ENCODE data around the gene ST3GAL6. TPM values are rescaled to one million over a fixed set of nuclear protein-coding genes. Genes with fewer than 3 reads are reported as not detected.

Gene ST3GAL6
- polyA plus RNA-seq, 3 donors = 74.7 to 85.2 (median 77.0) TPM

DNA sequence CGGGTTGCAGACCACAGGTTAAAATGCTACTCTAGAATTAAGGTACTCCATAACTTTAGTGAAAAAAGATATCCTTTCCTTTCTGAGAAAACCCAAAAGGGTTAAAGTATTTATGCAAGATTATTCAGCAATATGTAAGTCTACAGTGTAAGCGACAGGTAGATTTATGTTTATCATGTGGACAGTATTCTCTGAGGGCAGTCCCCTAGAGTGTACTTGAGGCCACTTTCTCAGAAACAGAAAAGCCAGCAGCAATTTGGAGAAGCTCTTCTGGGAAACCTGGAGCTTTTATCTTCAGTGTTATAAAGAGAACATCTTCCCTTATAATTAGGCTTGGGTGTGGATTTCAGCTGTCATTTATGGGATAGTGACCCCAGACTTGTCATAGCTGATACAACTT, 8.9 kb downstream of the ST3GAL6 start:
- no peak for DNase-seq (ENCODE audit: low read depth in 3 of 3, low spot score in 2 of 3)

- DNase-seq (ENCODE audit: low read depth in 3 of 3, low spot score in 2 of 3) = no peak
Observed at GRCh38 chr3:98775459-98776139, 12.5 kb downstream of the ST3GAL6 start.

DNA sequence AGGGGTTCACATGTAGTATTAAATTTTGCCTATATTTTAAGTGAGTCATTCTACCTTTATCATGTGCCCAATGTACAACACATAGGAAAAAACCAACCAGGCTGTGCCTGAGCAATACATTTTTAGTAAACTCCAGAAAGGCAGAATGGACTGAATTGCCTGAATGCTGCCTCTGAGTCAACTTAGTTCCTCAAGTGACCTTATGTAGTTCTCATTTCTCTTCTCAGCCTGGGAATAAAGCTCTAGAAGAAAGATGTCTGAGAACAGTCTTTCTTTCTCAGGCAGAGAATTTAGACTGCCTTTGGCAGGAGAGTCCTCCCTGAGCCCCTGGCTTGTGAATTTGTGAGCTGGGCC, 13.0 kb downstream of the ST3GAL6 start:
- no peak for DNase-seq (ENCODE audit: low read depth in 3 of 3, low spot score in 2 of 3)

GRCh38 chr3:98777286-98777685, 14.1 kb downstream of the ST3GAL6 start:
- DNase-seq (ENCODE audit: low read depth in 3 of 3, low spot score in 2 of 3) = no peak

GRCh38 chr3:98777801-98778220, 14.7 kb downstream of the ST3GAL6 start:
- DNase-seq (ENCODE audit: low read depth in 3 of 3, low spot score in 2 of 3) = no peak

DNA sequence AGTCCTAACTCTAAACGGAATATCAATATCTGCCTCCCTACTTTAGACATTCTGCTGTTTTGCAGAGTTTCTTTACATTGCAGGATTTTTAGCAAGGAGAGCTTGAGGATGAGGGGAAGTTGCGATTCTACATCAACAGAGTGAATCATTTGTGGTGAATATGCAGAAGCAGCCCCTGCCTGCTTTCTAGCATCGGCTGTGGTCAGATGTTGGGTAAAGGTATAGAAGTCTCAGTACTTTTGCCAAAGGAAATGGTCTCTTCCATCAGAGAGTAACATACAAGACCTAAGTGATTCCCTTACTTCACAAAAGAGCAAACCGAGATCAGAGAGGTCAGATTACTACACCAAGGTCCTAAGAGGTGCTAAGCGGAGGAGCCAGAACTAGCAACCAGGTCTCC, 15.2 kb downstream of the ST3GAL6 start:
- DNase-seq (ENCODE audit: low read depth in 3 of 3, low spot score in 2 of 3) = no peak

- no peak for DNase-seq (ENCODE audit: low read depth in 3 of 3, low spot score in 2 of 3)
Observed at GRCh38 chr3:98778852-98779413, 15.8 kb downstream of the ST3GAL6 start.

DNA sequence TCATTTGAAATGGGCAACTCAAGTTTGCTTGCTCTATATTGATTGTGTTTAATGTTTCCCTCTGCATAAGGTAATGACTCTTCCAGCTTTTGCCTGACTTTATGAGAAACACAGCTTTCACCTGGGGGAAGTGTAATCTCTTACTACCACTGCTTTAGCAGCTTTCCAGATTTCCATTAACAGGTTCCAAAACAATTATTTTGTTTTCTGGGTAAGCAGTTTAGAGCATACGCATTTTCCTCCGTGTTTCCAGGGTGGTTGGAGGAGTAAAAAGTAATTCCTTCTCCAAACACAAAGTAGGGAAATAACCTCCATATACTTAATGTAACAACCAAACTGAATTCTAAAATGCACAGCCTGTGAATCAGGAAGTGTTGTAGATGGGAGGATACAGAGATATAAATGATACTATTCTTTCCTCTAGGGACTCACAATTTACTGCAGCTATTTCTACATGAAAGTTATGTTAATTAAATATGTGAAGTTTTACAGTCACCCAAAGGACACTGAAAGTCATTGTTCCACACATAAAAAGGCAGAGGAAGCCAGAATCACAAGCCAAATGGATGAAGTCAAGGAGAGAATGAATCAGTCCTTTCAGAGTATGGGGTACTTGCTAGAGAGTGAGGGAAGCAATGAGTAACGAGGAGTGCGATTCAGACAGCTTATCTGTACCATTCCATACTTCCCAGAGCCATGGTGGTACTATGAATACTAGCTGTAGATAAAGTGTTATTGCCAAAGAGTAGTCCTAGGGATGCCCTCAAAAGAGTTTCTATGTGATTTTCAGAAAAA, 16.6 kb downstream of the ST3GAL6 start:
- DNase-seq (ENCODE audit: low read depth in 3 of 3, low spot score in 2 of 3) = no peak

- DNase-seq (ENCODE audit: low read depth in 3 of 3, low spot score in 2 of 3) = no peak
Observed at GRCh38 chr3:98780343-98780742, 17.2 kb downstream of the ST3GAL6 start.

DNA sequence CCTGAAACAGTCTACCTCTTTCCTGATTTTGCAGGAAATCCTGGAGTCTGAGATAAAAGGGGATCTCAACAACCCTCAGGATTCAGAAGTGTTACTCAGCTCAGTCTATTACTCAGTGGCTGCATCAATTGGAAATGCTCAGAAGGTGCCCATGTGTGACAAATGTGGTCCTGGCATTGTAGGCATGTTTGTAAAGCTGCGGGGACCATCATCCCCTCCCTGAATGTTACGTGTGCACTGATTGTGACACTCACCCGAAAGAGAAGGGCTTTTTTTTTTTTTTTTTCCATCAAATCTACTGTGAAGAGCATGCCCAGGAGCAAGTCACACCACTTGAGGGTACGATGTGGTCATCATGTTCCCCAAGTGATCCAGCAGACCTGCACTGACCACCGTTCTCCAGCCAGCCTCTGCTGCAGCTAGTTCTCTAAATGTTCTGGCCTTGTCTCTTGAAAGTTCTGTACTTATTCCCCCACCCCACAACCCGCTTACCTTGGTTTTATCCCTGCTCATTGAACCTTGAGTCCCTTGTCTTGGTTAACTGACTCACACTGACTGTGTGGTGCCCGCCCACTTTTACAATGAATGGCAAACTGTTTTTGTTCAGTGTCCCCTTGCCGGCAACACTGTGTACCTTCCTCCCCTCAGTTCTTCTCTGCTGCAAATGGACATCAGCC, 19.8 kb downstream of the ST3GAL6 start:
- no peak for DNase-seq (ENCODE audit: low read depth in 3 of 3, low spot score in 2 of 3)

- DNase-seq (ENCODE audit: low read depth in 3 of 3, low spot score in 2 of 3) = no peak
Observed at GRCh38 chr3:98784042-98784441, 20.9 kb downstream of the ST3GAL6 start.

GRCh38 chr3:98784666-98785600, 21.8 kb downstream of the ST3GAL6 start:
- DNase-seq (ENCODE audit: low read depth in 3 of 3, low spot score in 2 of 3) = no peak

DNA sequence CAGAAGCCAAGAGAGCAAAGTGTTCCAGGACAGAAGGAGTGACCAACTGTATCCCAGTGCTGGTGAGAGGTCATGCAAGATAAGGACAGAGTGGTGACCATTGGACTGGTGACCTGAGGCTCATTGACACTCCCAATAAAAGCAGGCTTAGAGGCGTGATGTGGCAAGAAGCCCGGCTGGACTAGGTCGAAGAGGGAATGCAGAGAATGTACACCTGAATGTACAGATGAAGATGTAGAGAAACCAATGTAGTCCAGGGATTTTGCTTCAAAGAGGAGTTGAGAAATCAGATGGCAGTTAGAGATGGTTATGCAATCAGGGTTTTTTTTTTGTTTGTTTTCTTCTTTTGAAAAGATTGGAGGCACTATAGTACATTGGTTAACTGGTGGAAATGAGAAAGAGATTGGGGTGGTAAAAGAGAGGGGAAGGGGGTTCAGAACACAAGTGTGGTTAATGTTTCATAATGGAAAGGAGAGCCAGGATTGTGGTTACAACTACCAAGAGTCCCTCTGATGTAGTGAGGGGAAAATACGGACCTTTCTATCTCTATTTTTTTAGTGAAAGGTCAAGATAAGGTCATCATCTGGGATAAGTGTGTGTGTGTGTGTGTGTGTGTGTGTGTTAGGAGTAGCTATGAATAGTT, 23.3 kb downstream of the ST3GAL6 start:
- DNase-seq (ENCODE audit: low read depth in 3 of 3, low spot score in 2 of 3) = no peak

- no peak for DNase-seq (ENCODE audit: low read depth in 3 of 3, low spot score in 2 of 3)
Observed at GRCh38 chr3:98787181-98787580, 24.0 kb downstream of the ST3GAL6 start.

DNA sequence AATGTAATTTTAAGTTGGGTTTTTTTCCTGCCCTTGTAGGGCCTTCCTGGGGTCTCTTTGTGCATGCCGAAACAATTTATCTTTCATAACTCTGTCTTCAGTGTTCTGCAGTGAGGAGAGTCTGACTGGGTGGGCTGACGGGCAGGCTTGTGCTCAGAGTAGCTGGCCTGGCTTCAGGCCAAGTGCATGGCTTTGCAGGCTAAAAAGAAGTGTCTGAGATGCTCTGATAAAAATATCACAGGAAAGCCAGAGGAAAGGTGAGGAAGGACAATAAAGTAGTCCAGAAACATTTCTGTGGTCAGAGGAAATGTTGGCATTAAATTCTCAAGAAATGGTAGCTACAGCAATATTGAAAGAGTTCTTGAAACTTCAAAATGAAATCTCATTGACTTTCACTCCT, 25.5 kb downstream of the ST3GAL6 start:
- no peak for DNase-seq (ENCODE audit: low read depth in 3 of 3, low spot score in 2 of 3)

- DNase-seq (ENCODE audit: low read depth in 3 of 3, low spot score in 2 of 3) = no peak
Observed at GRCh38 chr3:98791341-98792325, 28.5 kb downstream of the ST3GAL6 start.

GRCh38 chr3:98793971-98794370, 30.8 kb downstream of the ST3GAL6 start:
- DNase-seq (ENCODE audit: low read depth in 3 of 3, low spot score in 2 of 3) = no peak

DNA sequence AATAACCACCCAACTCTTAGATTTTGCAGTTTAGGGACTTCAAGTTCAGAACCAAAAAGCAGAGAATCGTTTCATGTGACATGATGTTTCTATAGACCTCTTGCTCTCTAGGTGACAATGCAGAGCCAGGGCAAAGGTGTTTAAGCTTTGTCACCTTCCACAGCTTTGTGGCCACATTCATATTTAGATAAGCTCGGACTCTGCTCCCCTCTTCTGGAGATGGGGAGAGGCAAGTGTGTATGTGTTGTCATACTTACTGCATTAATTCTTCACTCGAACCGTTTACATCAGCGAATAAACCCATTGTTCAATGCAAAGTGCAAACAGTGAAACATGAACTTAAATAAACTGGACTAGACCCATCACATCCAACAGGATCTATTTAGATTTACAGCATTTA, 33.2 kb downstream of the ST3GAL6 start:
- DNase-seq (ENCODE audit: low read depth in 3 of 3, low spot score in 2 of 3) = no peak

DNA sequence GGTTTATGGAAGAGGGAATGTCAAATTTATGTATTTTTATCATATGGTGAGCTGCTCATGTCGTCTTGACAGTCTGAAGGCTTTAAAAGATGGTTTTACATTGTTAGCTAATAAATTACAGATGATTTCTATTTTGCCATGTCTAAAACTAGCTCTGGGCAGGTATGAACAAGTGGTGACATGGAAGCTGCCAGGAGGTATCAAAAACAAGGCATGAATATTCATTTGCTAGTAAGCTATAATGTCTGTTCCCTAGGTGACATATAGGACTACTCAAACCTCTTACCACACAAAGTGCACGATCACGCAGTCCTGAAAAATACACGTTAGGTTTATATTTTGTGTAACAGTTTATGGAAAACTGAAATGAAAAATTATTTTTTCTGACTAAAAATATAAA, 34.8 kb downstream of the ST3GAL6 start:
- DNase-seq (ENCODE audit: low read depth in 3 of 3, low spot score in 2 of 3) = no peak

Data from right renal cortex interstitium (tissue), 3 donors.